Chondrocyte (in vitro differentiated cells): ENCODE results near the gene ILF3. TPM values are rescaled to one million over a fixed set of nuclear protein-coding genes. Genes with fewer than 3 reads are reported as not detected.

ENCODE experiments used
- DNase-seq: peaks from one replicate; pipeline ENCODE4 v3.0.0; 2021; ENCODE audit warnings: mixed read lengths, low spot score
- H3K27ac Mint-ChIP-seq: one replicate; pipeline ENCODE4 v1.8.0; 2021; ENCODE audit warnings: mild to moderate bottlenecking, moderate library complexity, mixed read lengths; ENCODE audit not compliant: unreplicated experiment
- H3K27me3 Mint-ChIP-seq: 2 replicates; pipeline ENCODE4 v1.8.0; 2021; ENCODE audit warnings: low read depth, mixed read lengths
- H3K36me3 Mint-ChIP-seq: 2 replicates; pipeline ENCODE4 v1.8.0; 2021; ENCODE audit warnings: low read depth, mixed read lengths
- H3K4me1 Mint-ChIP-seq: 2 replicates; pipeline ENCODE4 v1.8.0; 2021; ENCODE audit warnings: low read depth, mild to moderate bottlenecking, mixed read lengths
- H3K4me3 Mint-ChIP-seq: one replicate; pipeline ENCODE4 v1.8.0; 2021; ENCODE audit warnings: mild to moderate bottlenecking, moderate library complexity, mixed read lengths; ENCODE audit not compliant: unreplicated experiment
- H3K9me3 Mint-ChIP-seq: 2 replicates; pipeline ENCODE4 v1.8.0; 2021; ENCODE audit warnings: low read depth, mixed read lengths
- total RNA-seq: library from RNA; stranded (reverse); gene quantifications from 3 replicates; pipeline ENCODE4 v1.2.1, GENCODE V29; 2021
- TF ChIP-seq, protein P1 (sequence below): fragments of 200-600 bp; sonication (generic); IDR thresholded peaks from 2 replicates; pipeline ENCODE4 v1.5.0; 2021; ENCODE audit warnings: antibody characterized with exemption, mild to moderate bottlenecking, moderate library complexity

The ILF3 gene
- total RNA-seq, 1 donor from 2014 or later: 156 TPM

DNA sequence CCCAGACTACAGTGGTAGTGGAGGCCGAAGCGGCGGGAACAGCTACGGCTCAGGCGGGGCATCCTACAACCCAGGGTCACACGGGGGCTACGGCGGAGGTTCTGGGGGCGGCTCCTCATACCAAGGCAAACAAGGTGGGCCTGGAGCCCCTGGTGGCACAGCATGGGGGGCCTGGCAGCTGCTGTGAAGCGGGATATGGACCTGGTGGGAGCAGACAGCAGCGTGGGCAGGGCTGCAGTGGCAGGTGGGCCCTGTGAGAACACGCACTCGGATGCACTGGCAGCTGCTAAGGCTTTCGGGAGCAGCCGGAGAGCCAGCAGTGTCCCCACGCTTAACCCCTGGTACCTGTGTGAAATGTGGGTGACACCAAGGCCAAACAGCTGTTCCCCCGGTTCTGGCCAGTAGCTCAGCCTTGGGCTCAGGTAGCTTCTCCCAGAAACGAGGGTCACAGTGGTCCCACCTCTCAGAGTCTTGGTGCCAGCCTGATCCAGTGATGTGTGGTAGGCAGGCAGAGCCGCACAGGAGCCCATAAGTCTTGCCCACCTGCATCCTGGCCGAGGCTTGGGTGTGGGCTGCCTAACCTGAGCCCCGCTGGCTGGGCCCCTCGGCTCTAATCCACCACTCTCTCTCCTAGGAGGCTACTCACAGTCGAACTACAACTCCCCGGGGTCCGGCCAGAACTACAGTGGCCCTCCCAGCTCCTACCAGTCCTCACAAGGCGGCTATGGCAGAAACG is 34.6 kb downstream of the ILF3 start:
- TF ChIP-seq, protein P1, sequence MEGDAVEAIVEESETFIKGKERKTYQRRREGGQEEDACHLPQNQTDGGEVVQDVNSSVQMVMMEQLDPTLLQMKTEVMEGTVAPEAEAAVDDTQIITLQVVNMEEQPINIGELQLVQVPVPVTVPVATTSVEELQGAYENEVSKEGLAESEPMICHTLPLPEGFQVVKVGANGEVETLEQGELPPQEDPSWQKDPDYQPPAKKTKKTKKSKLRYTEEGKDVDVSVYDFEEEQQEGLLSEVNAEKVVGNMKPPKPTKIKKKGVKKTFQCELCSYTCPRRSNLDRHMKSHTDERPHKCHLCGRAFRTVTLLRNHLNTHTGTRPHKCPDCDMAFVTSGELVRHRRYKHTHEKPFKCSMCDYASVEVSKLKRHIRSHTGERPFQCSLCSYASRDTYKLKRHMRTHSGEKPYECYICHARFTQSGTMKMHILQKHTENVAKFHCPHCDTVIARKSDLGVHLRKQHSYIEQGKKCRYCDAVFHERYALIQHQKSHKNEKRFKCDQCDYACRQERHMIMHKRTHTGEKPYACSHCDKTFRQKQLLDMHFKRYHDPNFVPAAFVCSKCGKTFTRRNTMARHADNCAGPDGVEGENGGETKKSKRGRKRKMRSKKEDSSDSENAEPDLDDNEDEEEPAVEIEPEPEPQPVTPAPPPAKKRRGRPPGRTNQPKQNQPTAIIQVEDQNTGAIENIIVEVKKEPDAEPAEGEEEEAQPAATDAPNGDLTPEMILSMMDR: no peak
- peaks cover 38% of the 10 kb centered on the region for H3K36me3 Mint-ChIP-seq
- no peak overlapping the region for H3K4me3 Mint-ChIP-seq
- no peak overlapping the region for H3K27ac Mint-ChIP-seq
- no peaks in the 10 kb centered on the region for H3K4me1 Mint-ChIP-seq
- no peaks in the 10 kb centered on the region for H3K27me3 Mint-ChIP-seq
- no peaks in the 10 kb centered on the region for H3K9me3 Mint-ChIP-seq
- no peak for DNase-seq

DNA sequence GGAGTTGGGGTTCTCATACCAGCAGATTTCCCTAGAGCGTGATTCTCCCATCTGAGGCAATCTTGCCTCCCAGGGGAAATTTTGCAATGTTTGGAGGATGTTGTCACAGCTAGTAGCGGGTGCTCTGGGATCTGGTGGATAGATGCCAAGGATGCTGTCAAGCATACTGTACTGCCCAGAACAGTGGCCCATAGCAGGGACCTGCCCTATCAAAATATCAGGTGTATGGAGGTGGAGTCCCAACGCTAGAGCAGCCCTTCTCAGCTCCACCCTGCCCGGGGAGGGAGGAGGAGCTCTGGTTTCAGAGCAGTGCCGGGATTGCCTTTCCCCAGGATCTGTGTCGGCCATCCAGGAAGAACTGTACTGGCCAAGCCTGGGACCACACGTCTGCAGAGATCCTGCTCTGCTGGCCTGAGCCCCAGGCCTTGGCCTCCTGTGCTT is 36.2 kb downstream of the ILF3 start:
- Mint-ChIP-seq H3K27me3 (no peaks in the 10 kb centered on the region), H3K36me3 (peaks cover 31% of the 10 kb centered on the region), H3K4me3 (no peak overlapping the region), H3K4me1 (peaks cover 9% of the 10 kb centered on the region), H3K27ac (peak overlapping the region; percentile 17), H3K9me3 (no peaks in the 10 kb centered on the region)
- TF ChIP-seq, protein P1: no peak
- DNase-seq: no peak

DNA sequence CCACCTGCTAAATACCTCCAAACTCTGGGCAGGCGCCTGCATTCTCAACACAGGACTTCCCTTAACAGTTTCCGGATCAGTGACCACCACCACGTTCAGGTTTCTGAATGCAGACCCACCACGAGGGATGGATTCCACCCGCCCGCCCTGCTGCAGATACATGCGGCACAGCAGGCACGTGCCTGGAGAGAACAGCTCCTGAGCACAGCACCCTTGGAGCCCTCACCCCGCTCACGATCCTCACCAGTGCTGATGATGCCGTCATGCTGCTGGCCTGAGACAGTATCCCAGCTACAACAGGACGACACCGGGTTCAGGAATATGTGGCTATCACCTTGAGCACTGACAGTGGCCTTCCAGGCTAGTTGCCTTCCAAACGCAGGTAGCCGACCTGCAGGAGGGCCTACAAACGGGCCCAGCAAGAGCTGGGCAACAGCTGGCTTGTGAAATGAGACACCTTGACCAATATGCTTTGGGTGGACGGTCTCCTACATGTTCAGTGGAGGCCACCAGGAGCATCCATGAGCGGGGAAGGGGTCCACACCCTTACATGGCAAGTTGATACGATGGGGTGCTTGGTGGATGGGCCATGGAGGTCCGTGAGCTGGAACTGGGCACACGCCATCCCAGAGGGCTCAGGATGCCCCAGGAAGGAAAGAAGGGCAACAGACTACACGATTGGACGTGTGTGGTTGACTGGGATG is 37.2 kb downstream of the ILF3 start:
- Mint-ChIP-seq H3K27ac (no peak overlapping the region), H3K4me3 (no peak overlapping the region), H3K27me3 (no peaks in the 10 kb centered on the region), H3K4me1 (peaks cover 16% of the 10 kb centered on the region), H3K36me3 (peaks cover 31% of the 10 kb centered on the region), H3K9me3 (no peaks in the 10 kb centered on the region)
- TF ChIP-seq, protein P1: no peak
- DNase-seq: no peak

DNA sequence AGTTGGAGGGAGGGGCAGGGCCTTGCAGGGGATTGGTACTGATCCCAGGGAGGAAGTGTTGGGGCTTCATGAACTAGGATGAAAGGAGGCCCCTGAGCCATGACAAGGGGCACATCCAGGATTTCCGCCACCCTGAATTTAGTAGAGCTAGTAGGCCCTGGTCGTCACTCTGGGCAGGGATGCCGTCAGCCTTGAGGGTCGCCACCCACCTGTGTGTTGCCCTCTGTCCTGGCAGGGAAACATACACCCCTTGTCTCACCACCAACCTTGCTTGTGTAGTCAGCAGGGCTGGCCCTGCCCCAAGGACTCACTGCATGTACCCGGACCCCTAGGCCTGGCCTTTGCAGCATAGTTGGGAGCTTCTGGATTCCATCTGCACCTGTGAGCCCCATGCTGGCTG is 37.7 kb downstream of the ILF3 start:
- Mint-ChIP-seq H3K27me3 (no peaks in the 10 kb centered on the region), H3K27ac (no peak overlapping the region), H3K4me3 (no peak overlapping the region), H3K9me3 (no peaks in the 10 kb centered on the region), H3K4me1 (peaks cover 16% of the 10 kb centered on the region), H3K36me3 (peaks cover 30% of the 10 kb centered on the region)
- TF ChIP-seq, protein P1: no peak
- no peak for DNase-seq

DNA sequence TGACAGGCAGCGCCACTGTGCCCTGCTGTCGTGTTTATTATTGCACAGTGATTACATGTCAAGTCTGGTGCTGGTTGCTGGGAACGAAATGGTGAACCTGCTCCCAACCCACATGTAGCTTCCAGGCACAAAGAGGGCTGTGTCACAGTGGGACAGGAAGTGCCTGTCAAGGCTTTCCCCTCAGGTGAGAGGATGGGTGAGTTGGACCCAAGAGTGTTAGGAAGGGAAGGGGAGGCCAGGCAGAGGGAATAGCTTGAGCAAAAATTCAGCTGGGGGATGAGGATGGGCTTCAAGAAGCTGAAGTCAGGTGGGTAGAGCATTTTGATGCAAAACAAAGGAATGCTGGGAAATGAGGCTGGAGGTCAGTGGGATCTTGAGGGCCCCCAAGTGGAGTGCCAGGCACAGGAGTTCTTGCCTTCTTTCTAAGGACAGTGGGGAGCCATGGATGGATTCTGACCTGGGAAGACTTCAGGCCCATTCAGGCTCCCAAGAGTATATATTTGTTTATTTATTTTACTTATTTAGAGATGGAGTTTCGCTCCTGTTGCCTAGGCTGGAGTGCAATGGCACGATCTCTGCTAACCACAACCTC is 38.6 kb downstream of the ILF3 start:
- no peaks in the 10 kb centered on the region for H3K9me3 Mint-ChIP-seq
- H3K4me1 Mint-ChIP-seq: peaks cover 16% of the 10 kb centered on the region
- H3K27ac Mint-ChIP-seq: peak overlapping the region; percentile 39
- DNase-seq: no peak
- no peaks in the 10 kb centered on the region for H3K27me3 Mint-ChIP-seq
- H3K4me3 Mint-ChIP-seq: no peak overlapping the region
- TF ChIP-seq, protein P1: no peak
- peaks cover 27% of the 10 kb centered on the region for H3K36me3 Mint-ChIP-seq
